GM19035 (cell line): ENCODE results near the gene COQ8A.

Experiments used
- ATAC-seq: cut with Tn5 transposase; IDR thresholded peaks from one replicate; pipeline ENCODE4 v1.9.1; 2021; ENCODE audit not compliant: unreplicated experiment

COQ8A gene

GRCh38 chr1:227003165-227003564 is 63.1 kb downstream of the COQ8A start:
- no peak for ATAC-seq

GRCh38 chr1:227004796-227005195 is 64.7 kb downstream of the COQ8A start:
- no peak for ATAC-seq

GRCh38 chr1:227006226-227006796 is 66.2 kb downstream of the COQ8A start:
- ATAC-seq: no peak

- no peak for ATAC-seq
Measured at GRCh38 chr1:227009937-227010336, 69.8 kb downstream of the COQ8A start.

- no peak for ATAC-seq
Measured at GRCh38 chr1:227010645-227011044, 70.6 kb downstream of the COQ8A start.

- ATAC-seq: no peak
Measured at GRCh38 chr1:227016990-227017389, 76.9 kb downstream of the COQ8A start.

- ATAC-seq: no peak
Measured at GRCh38 chr1:227032396-227032795, 92.3 kb downstream of the COQ8A start.

GRCh38 chr1:227033880-227034279 is 93.8 kb downstream of the COQ8A start:
- ATAC-seq: no peak

GRCh38 chr1:227035316-227035715 is 95.2 kb downstream of the COQ8A start:
- no peak for ATAC-seq

- ATAC-seq: no peak
Measured at GRCh38 chr1:227037121-227037520, 97.0 kb downstream of the COQ8A start.
